ENCODE measurements around the gene MBNL2. TPM values are rescaled to one million over a fixed set of nuclear protein-coding genes. Genes with fewer than 3 reads are reported as not detected.

MBNL2 gene
- total RNA-seq, 1 donor from 2014 or later = 16.9 TPM

- no peak for TF ChIP-seq CTCF (conservative IDR thresholded peaks at IDR 0.05)
- Mint-ChIP-seq H3K27me3 (ENCODE audit: low read depth) (no peaks in the 10 kb centered on the region), H3K27ac (ENCODE audit: unreplicated experiment) (peak overlapping the region; percentile 76), H3K9me3 (no peaks in the 10 kb centered on the region), H3K36me3 (ENCODE audit: low read depth) (peaks cover 3% of the 10 kb centered on the region), H3K4me1 (peaks cover 70% of the 10 kb centered on the region), H3K4me3 (peak overlapping the region; percentile 89)
- no peak for DNase-seq (ENCODE audit: low read depth, low spot score)
These were observed 2.6 kb downstream of the MBNL2 start for GRCh38 chr13:97224544-97225300.

GRCh38 chr13:97225533-97225932, 3.4 kb downstream of the MBNL2 start:
- no peak for TF ChIP-seq CTCF (conservative IDR thresholded peaks at IDR 0.05)
- Mint-ChIP-seq H3K9me3 (no peaks in the 10 kb centered on the region), H3K4me1 (peaks cover 63% of the 10 kb centered on the region), H3K27me3 (ENCODE audit: low read depth) (no peaks in the 10 kb centered on the region), H3K4me3 (peak overlapping the region; percentile 89), H3K27ac (ENCODE audit: unreplicated experiment) (peak overlapping the region; percentile 76), H3K36me3 (ENCODE audit: low read depth) (peaks cover 5% of the 10 kb centered on the region)
- no peak for DNase-seq (ENCODE audit: low read depth, low spot score)

DNA sequence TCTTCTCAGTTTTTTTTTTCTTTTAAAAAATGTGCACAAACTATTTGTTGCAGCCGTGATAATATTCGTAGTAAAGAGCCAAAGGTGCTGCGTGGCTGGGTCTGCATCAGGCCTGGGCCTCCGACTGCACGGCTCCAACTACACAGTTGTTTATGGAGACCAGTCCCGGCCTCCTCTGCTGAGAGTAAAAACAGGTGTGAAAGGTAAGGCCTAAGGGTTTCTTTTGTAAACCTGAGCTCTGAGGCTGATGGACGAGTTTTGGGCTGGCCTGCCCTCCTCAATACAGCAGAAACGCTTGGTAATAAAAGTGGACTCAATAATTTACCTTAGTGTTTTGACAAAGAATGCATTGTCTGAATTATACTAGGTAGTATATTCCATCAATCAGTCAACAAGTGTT, 3.9 kb downstream of the MBNL2 start:
- Mint-ChIP-seq H3K4me3 (peak overlapping the region; percentile 89), H3K36me3 (ENCODE audit: low read depth) (peaks cover 5% of the 10 kb centered on the region), H3K9me3 (no peaks in the 10 kb centered on the region), H3K4me1 (peaks cover 58% of the 10 kb centered on the region), H3K27ac (ENCODE audit: unreplicated experiment) (no peak overlapping the region), H3K27me3 (ENCODE audit: low read depth) (no peaks in the 10 kb centered on the region)
- no peak for DNase-seq (ENCODE audit: low read depth, low spot score)
- no peak for TF ChIP-seq CTCF (conservative IDR thresholded peaks at IDR 0.05)

GRCh38 chr13:97226788-97227627, 4.9 kb downstream of the MBNL2 start:
- no peak for TF ChIP-seq CTCF (conservative IDR thresholded peaks at IDR 0.05)
- Mint-ChIP-seq H3K27me3 (ENCODE audit: low read depth) (no peaks in the 10 kb centered on the region), H3K36me3 (ENCODE audit: low read depth) (peaks cover 6% of the 10 kb centered on the region), H3K4me3 (peak overlapping the region; percentile 74), H3K27ac (ENCODE audit: unreplicated experiment) (peak overlapping the region; percentile 94), H3K9me3 (no peaks in the 10 kb centered on the region), H3K4me1 (peaks cover 52% of the 10 kb centered on the region)
- DNase-seq (ENCODE audit: low read depth, low spot score) = no peak

DNA sequence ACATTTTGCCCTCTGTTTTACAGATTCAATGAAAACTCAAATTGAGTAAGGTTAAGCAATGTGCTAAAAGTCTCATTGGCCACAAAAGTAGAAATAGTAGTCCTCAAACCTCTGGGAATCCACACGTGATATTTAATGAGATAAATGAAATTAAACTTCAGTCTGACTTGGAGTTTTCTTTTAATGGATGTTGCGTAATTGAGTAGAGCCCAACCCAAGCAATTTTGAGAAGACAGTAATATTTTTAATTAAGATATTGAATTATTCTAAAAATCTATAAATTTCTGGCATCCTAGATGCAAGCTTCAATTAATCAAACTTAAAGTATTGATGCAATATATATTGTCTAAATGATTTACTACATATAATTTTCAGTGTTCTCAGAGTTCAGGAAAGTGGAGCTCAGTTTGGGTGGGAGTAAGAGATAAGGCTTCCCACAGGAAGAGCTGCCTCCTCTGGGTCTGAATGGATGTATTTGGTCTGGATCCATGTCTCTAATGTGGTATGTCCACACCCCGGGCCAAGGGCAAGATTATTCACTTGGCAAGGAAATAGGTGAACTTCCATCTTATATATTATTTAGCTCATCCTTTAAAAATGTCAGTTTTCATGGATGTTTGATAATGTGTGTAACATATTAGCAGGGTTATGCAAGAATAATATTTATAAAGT, 6.9 kb downstream of the MBNL2 start:
- DNase-seq (ENCODE audit: low read depth, low spot score) = no peak
- peaks cover 3% of the 10 kb centered on the region for H3K9me3 Mint-ChIP-seq
- H3K36me3 Mint-ChIP-seq (ENCODE audit: low read depth) = peaks cover 15% of the 10 kb centered on the region
- H3K4me3 Mint-ChIP-seq = no peak overlapping the region
- H3K27ac Mint-ChIP-seq (ENCODE audit: unreplicated experiment) = no peak overlapping the region
- H3K27me3 Mint-ChIP-seq (ENCODE audit: low read depth) = no peaks in the 10 kb centered on the region
- H3K4me1 Mint-ChIP-seq = peaks cover 55% of the 10 kb centered on the region
- no peak for TF ChIP-seq CTCF (conservative IDR thresholded peaks at IDR 0.05)

Measured in neural crest cell (in vitro differentiated cells).